GM21447 (cell line): ENCODE data around the gene PREX1.
"Not testable (repeated sequence)": the region's sequence is repeated elsewhere in the genome, so short reads cannot be mapped to it uniquely, and the experiment has no call there.

Experiments used
- ATAC-seq: cut with Tn5 transposase; IDR thresholded peaks from one replicate; pipeline ENCODE4 v1.9.1; 2021; ENCODE audit not compliant: unreplicated experiment

The PREX1 gene

GRCh38 chr20:48813930-48814546 lies 13.8 kb downstream of the PREX1 start:
- no peak for ATAC-seq

DNA sequence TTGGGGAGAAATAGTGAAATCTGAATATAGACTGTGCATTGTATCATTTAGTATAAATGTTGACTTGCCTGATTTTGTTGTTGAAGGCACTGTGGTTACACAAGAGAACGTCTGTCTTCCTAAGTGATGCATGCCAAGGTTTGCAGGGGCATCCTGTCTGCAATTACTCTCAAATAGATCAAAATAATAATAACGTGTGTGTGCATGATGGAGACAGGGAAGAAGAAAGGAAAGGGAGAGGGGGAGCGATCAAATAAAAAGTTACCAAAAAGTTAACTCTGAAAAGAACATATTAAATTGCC lies 14.4 kb downstream of the PREX1 start:
- no peak for ATAC-seq

- no peak for ATAC-seq
Observed at GRCh38 chr20:48812600-48813445, 15.0 kb downstream of the PREX1 start.

DNA sequence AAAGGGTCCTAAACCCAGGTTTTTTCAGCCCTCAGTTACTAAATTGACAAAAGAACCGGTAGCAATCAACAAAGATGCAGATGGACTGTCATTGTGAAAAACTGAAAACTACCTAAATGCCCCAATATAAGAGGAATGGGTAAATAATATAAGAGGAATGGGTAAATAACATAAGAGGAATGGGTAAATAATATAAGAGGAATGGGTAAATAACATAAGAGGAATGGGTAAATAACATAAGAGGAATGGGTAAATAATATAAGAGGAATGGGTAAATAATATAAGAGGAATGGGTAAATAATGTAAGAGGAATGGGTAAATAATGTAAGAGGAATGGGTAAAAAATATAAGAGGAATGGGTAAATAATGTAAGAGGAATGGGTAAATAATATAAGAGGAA lies 15.7 kb downstream of the PREX1 start:
- not testable (repeated sequence) for ATAC-seq

- ATAC-seq: no peak
Observed at GRCh38 chr20:48809673-48810072, 18.1 kb downstream of the PREX1 start.

DNA sequence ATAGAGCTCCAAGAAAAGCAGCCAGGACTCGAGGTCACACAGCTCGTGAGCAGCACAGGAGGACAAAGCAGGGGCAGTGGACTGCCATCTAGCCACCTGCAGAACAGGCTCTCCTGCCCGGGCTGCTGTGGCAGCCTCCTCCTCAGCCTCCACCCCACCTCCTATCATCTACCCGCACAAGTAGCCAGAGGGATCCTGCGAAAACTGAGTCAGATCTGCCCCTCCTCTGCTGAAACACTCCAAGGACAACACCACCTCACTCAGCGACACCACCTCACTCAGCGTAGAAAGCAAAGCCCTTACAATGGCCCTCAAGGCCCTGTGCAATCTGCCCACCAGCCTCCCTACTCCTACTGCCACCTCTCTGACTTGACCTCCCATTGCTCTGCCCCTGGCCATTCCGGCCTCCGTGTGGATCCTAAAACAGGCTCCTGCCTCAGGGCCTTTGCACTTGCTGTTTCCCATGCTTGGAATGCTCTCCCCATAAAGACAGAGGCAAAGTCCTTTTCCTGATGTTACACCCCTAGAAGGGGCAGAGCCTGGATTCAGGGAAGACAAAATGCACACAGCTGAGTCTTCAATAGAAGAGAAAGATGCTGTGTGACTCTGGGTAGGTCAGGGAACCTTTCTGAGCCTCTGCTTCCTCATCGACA lies 19.3 kb downstream of the PREX1 start:
- no peak for ATAC-seq

GRCh38 chr20:48807586-48808381 lies 20.0 kb downstream of the PREX1 start:
- no peak for ATAC-seq

- no peak for ATAC-seq
Observed at GRCh38 chr20:48807051-48807450, 20.7 kb downstream of the PREX1 start.

GRCh38 chr20:48805716-48806115 lies 22.1 kb downstream of the PREX1 start:
- no peak for ATAC-seq

- no peak for ATAC-seq
Observed at GRCh38 chr20:48805286-48805685, 22.5 kb downstream of the PREX1 start.

DNA sequence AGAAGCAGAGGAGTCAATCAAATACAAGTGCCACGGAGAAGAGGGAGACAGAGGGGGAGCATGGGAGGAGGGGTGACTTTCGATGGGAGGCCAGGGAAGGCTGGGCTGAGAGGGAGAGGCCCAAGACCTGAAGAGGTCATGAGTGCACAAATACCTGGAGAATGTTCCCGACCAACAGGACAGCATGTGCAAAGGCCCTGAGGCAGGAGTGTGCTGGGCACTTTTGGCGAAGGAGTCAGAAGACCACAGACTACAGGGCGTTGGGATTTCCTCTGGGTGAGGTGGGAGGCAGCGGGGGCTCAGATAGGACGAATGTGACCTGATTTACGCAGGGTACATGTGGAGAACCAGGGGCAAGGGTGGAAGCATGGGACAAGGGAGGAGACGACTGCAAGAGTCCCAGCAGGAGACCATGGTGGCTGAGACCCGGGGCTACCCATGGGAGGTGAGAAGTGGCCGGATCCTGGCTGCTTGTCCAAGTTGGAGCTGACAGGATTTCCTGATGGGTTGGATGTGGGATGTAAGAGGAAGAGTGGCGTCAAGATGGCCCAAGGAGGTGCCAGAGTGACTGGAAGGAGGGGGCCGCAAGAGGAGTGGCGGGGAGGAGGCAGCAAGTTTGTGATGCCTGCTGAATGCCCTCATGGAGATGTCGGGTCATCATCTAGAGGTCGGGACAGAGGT lies 23.4 kb downstream of the PREX1 start:
- ATAC-seq: no peak

DNA sequence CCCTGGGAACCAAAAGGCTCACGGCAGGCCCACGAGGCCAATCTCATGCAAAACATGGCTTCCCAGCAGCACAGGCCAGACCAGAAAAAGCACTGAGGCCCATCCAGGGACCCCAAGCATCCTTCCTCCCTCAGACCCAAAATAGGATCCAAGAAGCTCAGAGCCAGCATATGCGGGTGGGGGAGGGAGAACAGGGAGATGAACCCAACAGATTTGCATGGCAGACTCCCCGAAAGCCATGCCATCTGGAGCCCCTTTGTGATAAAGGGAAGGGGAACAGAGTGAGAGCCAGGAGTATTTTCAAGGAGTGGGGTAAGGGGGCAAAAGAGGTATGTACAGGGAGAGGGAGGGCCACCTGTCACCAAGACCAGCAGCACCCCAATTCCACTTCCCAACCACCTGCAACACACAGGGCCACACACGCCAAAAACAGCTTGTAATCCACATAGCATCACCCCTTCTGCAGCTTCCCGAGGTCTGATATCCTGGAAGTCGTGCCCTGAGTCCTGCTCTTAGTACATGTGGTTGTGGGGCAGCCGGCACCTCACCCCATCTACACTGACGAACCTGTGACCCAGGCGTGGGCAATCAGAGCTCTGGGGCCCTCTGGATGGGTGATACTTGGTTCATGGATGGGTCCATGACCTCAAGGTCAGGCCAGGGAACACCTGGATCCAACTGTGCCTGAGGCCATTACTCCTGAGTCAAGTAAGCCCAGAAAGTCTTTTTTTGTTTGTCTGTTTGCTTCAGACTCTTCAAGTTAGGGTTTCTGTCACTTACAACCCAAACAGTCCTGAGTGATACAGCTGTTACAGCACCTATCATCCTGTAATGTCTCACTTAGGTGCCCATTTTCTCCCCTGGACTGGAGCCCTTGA lies 24.4 kb downstream of the PREX1 start:
- ATAC-seq: no peak

- no peak for ATAC-seq
Observed at GRCh38 chr20:48802647-48803046, 25.2 kb downstream of the PREX1 start.

DNA sequence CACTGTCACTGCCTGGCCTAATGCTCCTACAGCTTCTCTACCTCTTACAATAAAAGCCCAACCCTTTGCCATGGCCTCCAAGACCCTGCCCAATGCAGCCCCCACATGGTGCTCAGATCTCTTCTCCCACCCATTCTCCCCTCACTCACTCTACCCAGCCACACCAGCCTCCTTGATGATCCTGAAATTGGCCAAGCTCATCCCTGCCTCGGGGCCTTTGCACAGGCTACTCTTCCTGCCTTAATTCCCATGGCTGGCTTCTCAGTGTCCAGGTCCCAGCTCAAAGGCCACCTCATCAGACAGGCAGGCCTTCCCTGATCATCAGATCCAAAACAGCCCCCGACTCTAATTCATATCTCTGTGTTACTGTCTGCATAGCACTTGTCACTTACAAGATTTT lies 25.6 kb downstream of the PREX1 start:
- no peak for ATAC-seq

GRCh38 chr20:48801197-48801596 lies 26.6 kb downstream of the PREX1 start:
- ATAC-seq: no peak

GRCh38 chr20:48800177-48800576 lies 27.6 kb downstream of the PREX1 start:
- no peak for ATAC-seq

GRCh38 chr20:48799328-48800105 lies 28.3 kb downstream of the PREX1 start:
- no peak for ATAC-seq

GRCh38 chr20:48797850-48798747 lies 29.7 kb downstream of the PREX1 start:
- no peak for ATAC-seq
